PC-9 (cell line): ENCODE data around the gene CHAD. TPM values are rescaled to one million over a fixed set of nuclear protein-coding genes. Genes with fewer than 3 reads are reported as not detected.

Experiments used
- BruUV-seq: library from RNA; stranded (reverse); fragments of 400-500 nt; replicated peaks from 2 replicates; lab custom pipeline; 2021; lab: Mats Ljungman, UMichigan
- CTCF ChIA-PET: fragments of 300-600 bp; sonication (Branson Sonifier 250); formaldehyde crosslinking; loops from one replicate; lab custom pipeline; 2022; ENCODE audit warnings: antibody characterized with exemption; lab: Charles Lee
- POLR2A ChIA-PET: fragments of 300-600 bp; sonication (Branson Sonifier 250); formaldehyde crosslinking; loops from one replicate; lab custom pipeline; 2022; ENCODE audit warnings: antibody characterized with exemption; ENCODE audit not compliant: unreplicated experiment; lab: Charles Lee
- DNase-seq, 2 experiments: peaks; one replicate each; pipeline versions ENCODE4 v3.0.0 to v3.0.0-alpha.2; 2015 to 2022; ENCODE audit warnings: mixed read lengths in 1 of 2
- H2AFZ ChIP-seq: fragments of 200-600 bp; sonication (generic); 2 replicates; pipeline ENCODE4 v1.8.1; 2017; ENCODE audit warnings: antibody characterized with exemption
- H3F3A ChIP-seq: fragments of 200-600 bp; sonication (generic); 2 replicates; pipeline ENCODE4 v1.8.1; 2017; ENCODE audit warnings: antibody characterized with exemption, mild to moderate bottlenecking, low read depth; ENCODE audit not compliant: insufficient read depth
- H3K27ac ChIP-seq: fragments of 200-600 bp; sonication (generic); 2 replicates; pipeline ENCODE4 v1.6.1; 2016; ENCODE audit warnings: mixed run types
- H3K27me3 ChIP-seq: fragments of 200-600 bp; sonication (generic); 2 replicates; pipeline ENCODE4 v1.6.1; 2016; ENCODE audit warnings: low read depth, mixed run types; ENCODE audit not compliant: insufficient read depth
- H3K36me3 ChIP-seq: fragments of 200-600 bp; sonication (generic); 2 replicates; pipeline ENCODE4 v1.6.1; 2016; ENCODE audit warnings: low read depth, mixed run types
- H3K4me1 ChIP-seq: fragments of 200-600 bp; sonication (generic); replicated peaks from 2 replicates; pipeline ENCODE4 v1.6.1; 2016; ENCODE audit warnings: mixed run types; ENCODE audit not compliant: insufficient read depth
- H3K4me2 ChIP-seq: fragments of 200-600 bp; sonication (generic); 2 replicates; pipeline ENCODE4 v1.6.1; 2017; ENCODE audit warnings: mixed run types
- H3K4me3 ChIP-seq: fragments of 200-600 bp; sonication (generic); 2 replicates; pipeline ENCODE4 v1.6.1; 2016; ENCODE audit warnings: mixed run types
- H3K79me2 ChIP-seq: fragments of 200-600 bp; sonication (generic); 2 replicates; pipeline ENCODE4 v1.6.1; 2017; ENCODE audit warnings: low read depth, mixed run types
- H3K9me2 ChIP-seq: fragments of 200-600 bp; sonication (generic); 2 replicates; pipeline ENCODE4 v1.8.1; 2017; ENCODE audit warnings: mild to moderate bottlenecking; ENCODE audit not compliant: insufficient read depth
- H3K9me3 ChIP-seq: fragments of 200-600 bp; sonication (generic); 2 replicates; pipeline ENCODE4 v1.8.1; 2016; ENCODE audit warnings: low read depth; ENCODE audit not compliant: insufficient read depth
- H4K20me1 ChIP-seq: fragments of 200-600 bp; sonication (generic); 2 replicates; pipeline ENCODE4 v1.8.1; 2017; ENCODE audit not compliant: insufficient read depth
- CTCF ChIP-seq: fragments of 200-600 bp; sonication (generic); conservative IDR thresholded peaks from 2 replicates; pipeline ENCODE4 v1.6.1; 2017; ENCODE audit warnings: mixed run types, antibody characterized with exemption, mild to moderate bottlenecking, moderate library complexity
- EZH2 ChIP-seq: fragments of 200-600 bp; sonication (generic); IDR thresholded peaks from 2 replicates; pipeline ENCODE4 v1.8.0; 2017; ENCODE audit warnings: antibody characterized with exemption, low read depth
- intact Hi-C: fragments of 100-400 bp; cut with micrococcal nuclease; formaldehyde crosslinking; loops from one replicate; pipeline ENCODE4 v1.10.0; 2022; ENCODE audit not compliant: unreplicated experiment
- total RNA-seq: library from RNA; stranded (reverse); gene quantifications from 2 replicates; pipeline ENCODE4 v1.2.3, GENCODE V29; 2021

CHAD gene
- total RNA-seq, 1 experiment from 2014 or later = not detected

GRCh38 chr17:50481648-50482047 lies 13.0 kb upstream of the CHAD start:
- TF ChIP-seq EZH2 (no peak), CTCF (no peak)
- Histone ChIP-seq H3K9me2 (no peaks in the 10 kb centered on the region), H2AFZ (no peak overlapping the region), H3K4me3 (no peak overlapping the region), H3F3A (peaks cover 47% of the 10 kb centered on the region), H3K4me1 (peaks cover 32% of the 10 kb centered on the region), H4K20me1 (no peaks in the 10 kb centered on the region; the same call in none of the 2 replicates), H3K27me3 (no peaks in the 10 kb centered on the region), H3K27ac (no peak overlapping the region), H3K79me2 (peaks cover 16% of the 10 kb centered on the region), H3K4me2 (no peak overlapping the region), H3K9me3 (no peaks in the 10 kb centered on the region), H3K36me3 (0 out of 2 replicates have a peak, but pooled peaks cover 5% of the 10 kb centered on the region)
- ChIA-PET POLR2A (interaction anchor here (0.5 to 0.6 kb wide), 2 partner anchors 41 to 73 kb away, joined by 3 read pairs; no protein-coding TSS in a partner anchor), CTCF (no interaction called here)
- no peak for DNase-seq
- BruUV-seq = no TSS peak
- intact Hi-C loops = loop anchor here (1.0 to 2.0 kb wide), 6 partner anchors 20 to 361 kb away; partner anchors contain the start of gene SPATA20

GRCh38 chr17:50480854-50481490 lies 12.3 kb upstream of the CHAD start:
- Histone ChIP-seq H4K20me1 (no peaks in the 10 kb centered on the region; the same call in none of the 2 replicates), H3K27me3 (no peaks in the 10 kb centered on the region), H3K27ac (no peak overlapping the region), H3K4me3 (no peak overlapping the region), H3K4me2 (no peak overlapping the region), H2AFZ (no peak overlapping the region), H3K36me3 (0 out of 2 replicates have a peak, but pooled peaks cover 5% of the 10 kb centered on the region), H3K79me2 (peaks cover 16% of the 10 kb centered on the region), H3K9me3 (no peaks in the 10 kb centered on the region), H3K4me1 (peaks cover 32% of the 10 kb centered on the region), H3K9me2 (no peaks in the 10 kb centered on the region), H3F3A (peaks cover 48% of the 10 kb centered on the region)
- DNase-seq = no peak
- BruUV-seq = no TSS peak
- CTCF ChIA-PET = no interaction called here
- intact Hi-C loops = no loop called here
- no peak for TF ChIP-seq EZH2
- no peak for TF ChIP-seq CTCF
- POLR2A ChIA-PET = no interaction called here

- intact Hi-C loops = no loop called here
- Histone ChIP-seq H3K27ac (no peak overlapping the region), H3K4me3 (peak overlapping the region; percentile 86; the same call in 1 of the 2 replicates), H3K36me3 (0 out of 2 replicates have a peak, but pooled peaks cover 5% of the 10 kb centered on the region), H3K79me2 (peaks cover 16% of the 10 kb centered on the region), H3F3A (peaks cover 49% of the 10 kb centered on the region), H3K27me3 (no peaks in the 10 kb centered on the region), H3K4me1 (peaks cover 32% of the 10 kb centered on the region), H3K9me3 (no peaks in the 10 kb centered on the region), H3K9me2 (no peaks in the 10 kb centered on the region), H3K4me2 (peak overlapping the region; percentile 79), H2AFZ (no peak overlapping the region), H4K20me1 (no peaks in the 10 kb centered on the region; the same call in none of the 2 replicates)
- POLR2A ChIA-PET = no interaction called here
- CTCF ChIA-PET = interaction anchor here (0.7 to 1.8 kb wide), 4 partner anchors 8 to 373 kb away, joined by 3 to 6 read pairs (median 4); partner anchors contain the start of gene LRRC59
- no peak for DNase-seq
- BruUV-seq = no TSS peak
- no peak for TF ChIP-seq EZH2
- TF ChIP-seq CTCF = no peak
Measured at GRCh38 chr17:50480142-50480764, 11.6 kb upstream of the CHAD start.
